ENCODE data around the gene ZNF280A.
"Not testable (repeated sequence)": the region's sequence is repeated elsewhere in the genome, so short reads cannot be mapped to it uniquely, and the experiment has no call there.

ZNF280A gene

GRCh38 chr22:22508274-22509176 lies 11.5 kb downstream of the ZNF280A start, which contains the start of gene ZNF280B:
TSS of gene ZNF280B (minus strand) at chr22:22508742. CDS start at chr22:22489398, 19,344 bp downstream.
- peak; percentile 72 for TF ChIP-seq CTCF (IDR thresholded peaks at IDR 0.05; ENCODE audit: extremely low read depth, missing control alignments)
- peak; percentile 93 for DNase-seq (ENCODE audit: low spot score)

GRCh38 chr22:22507743-22508273 lies 12.3 kb downstream of the ZNF280A start:
- no peak for TF ChIP-seq CTCF (IDR thresholded peaks at IDR 0.05; ENCODE audit: extremely low read depth, missing control alignments)
- DNase-seq (ENCODE audit: low spot score): peak; percentile 19

GRCh38 chr22:22506736-22507135 lies 13.3 kb downstream of the ZNF280A start:
- no peak for DNase-seq (ENCODE audit: low spot score)
- no peak for TF ChIP-seq CTCF (IDR thresholded peaks at IDR 0.05; ENCODE audit: extremely low read depth, missing control alignments)

GRCh38 chr22:22498267-22498666 lies 21.8 kb downstream of the ZNF280A start:
- no peak for DNase-seq (ENCODE audit: low spot score)
- TF ChIP-seq CTCF (IDR thresholded peaks at IDR 0.05; ENCODE audit: extremely low read depth, missing control alignments): no peak

- not testable (repeated sequence) for DNase-seq (ENCODE audit: low spot score)
Observed at GRCh38 chr22:22491589-22491988, 28.5 kb downstream of the ZNF280A start.

- TF ChIP-seq CTCF (IDR thresholded peaks at IDR 0.05; ENCODE audit: extremely low read depth, missing control alignments): no peak
- no peak for DNase-seq (ENCODE audit: low spot score)
Observed at GRCh38 chr22:22488736-22489135, 31.3 kb downstream of the ZNF280A start.

GRCh38 chr22:22487869-22488597 lies 32.0 kb downstream of the ZNF280A start:
- TF ChIP-seq CTCF (IDR thresholded peaks at IDR 0.05; ENCODE audit: extremely low read depth, missing control alignments): no peak
- no peak for DNase-seq (ENCODE audit: low spot score)
